Upper lobe of left lung (tissue), 4 donors: ENCODE measurements around the gene MARCHF3.

Source experiments
- EP300 ChIP-seq, 4 donors: sonication (generic); formaldehyde crosslinking; IDR thresholded peaks; one replicate each; pipeline ENCODE4 v1.5.1; 2017; ENCODE audit warnings: antibody characterized with exemption in 4 of 4, control low read depth in 2 of 4
- POLR2A ChIP-seq, 4 donors: fragments of 450-650 bp; IDR thresholded peaks; one replicate each; pipeline ENCODE4 v1.5.1; 2016 to 2017; ENCODE audit warnings: antibody characterized with exemption in 4 of 4, mild to moderate bottlenecking in 2 of 4
- TF ChIP-seq, protein P1 (sequence below), 6 experiments: fragments of 450-650 bp in 4 of 6; fragments of 200-600 bp in 2 of 6; sonication (generic) in 2 of 6; IDR thresholded peaks; one replicate each; pipeline ENCODE4 v1.5.1; 2016 to 2019; ENCODE audit warnings: antibody characterized with exemption in 6 of 6

GRCh38 chr5:126851501-126852011 is 178.8 kb downstream of the MARCHF3 start:
- TF ChIP-seq, protein P1, sequence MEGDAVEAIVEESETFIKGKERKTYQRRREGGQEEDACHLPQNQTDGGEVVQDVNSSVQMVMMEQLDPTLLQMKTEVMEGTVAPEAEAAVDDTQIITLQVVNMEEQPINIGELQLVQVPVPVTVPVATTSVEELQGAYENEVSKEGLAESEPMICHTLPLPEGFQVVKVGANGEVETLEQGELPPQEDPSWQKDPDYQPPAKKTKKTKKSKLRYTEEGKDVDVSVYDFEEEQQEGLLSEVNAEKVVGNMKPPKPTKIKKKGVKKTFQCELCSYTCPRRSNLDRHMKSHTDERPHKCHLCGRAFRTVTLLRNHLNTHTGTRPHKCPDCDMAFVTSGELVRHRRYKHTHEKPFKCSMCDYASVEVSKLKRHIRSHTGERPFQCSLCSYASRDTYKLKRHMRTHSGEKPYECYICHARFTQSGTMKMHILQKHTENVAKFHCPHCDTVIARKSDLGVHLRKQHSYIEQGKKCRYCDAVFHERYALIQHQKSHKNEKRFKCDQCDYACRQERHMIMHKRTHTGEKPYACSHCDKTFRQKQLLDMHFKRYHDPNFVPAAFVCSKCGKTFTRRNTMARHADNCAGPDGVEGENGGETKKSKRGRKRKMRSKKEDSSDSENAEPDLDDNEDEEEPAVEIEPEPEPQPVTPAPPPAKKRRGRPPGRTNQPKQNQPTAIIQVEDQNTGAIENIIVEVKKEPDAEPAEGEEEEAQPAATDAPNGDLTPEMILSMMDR (IDR thresholded peaks at IDR 0.05), result no peak
- TF ChIP-seq POLR2A (IDR thresholded peaks at IDR 0.05), result no peak
- TF ChIP-seq EP300 (IDR thresholded peaks at IDR 0.05), result no peak
